EH (cell line): ENCODE data around the gene ARHGAP4.

Experiments used
- DNase-seq: peaks from one replicate; pipeline ENCODE4 v3.0.0-alpha.2; 2015; ENCODE audit warnings: low read depth

Gene ARHGAP4

DNA sequence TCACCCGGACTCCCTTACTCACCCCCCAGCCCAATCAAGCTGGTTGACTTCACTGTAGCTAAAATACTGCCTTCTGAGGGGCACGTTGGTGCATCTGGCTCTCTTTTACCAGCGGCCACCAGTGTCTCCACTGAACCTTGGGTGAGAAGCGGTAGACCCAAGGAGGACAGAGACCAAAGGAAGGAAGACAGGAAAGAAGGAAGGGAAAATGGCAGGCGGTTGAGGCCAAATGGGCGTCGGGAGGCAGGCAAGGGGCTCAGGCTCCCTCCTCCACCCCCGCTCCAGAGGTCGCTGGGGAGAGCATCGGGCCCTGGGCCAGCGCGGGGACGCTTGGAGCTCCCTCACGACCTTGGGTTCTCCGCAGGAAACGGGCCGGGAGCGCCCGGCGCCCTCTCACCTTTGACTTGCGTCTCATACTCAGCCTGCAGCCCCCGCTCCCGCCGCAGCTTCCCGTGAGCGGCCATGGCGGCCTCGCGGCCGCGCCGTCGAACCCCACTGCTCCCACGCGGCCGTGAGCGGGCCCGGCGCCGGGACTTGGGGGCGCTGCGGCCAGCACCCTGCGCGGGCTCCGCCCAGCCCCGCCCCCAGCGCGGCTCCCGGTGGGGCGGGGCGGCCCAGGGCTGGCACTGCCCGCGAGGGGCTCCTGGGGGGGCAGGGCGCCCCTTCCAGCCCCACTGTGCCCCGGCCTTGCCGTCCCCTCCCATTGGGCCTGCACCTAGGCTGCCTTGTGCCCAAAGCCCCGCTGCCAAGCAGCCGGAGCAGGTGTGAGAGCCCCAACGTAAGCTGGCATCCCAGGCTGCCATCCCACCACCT lies at the start of gene ARHGAP4:
Gene ARHGAP4, minus strand, starts transcription at position 526 of the 813 bp plus-strand sequence. Its CDS starts 62 bp downstream, at position 464.
- DNase-seq: no peak

DNA sequence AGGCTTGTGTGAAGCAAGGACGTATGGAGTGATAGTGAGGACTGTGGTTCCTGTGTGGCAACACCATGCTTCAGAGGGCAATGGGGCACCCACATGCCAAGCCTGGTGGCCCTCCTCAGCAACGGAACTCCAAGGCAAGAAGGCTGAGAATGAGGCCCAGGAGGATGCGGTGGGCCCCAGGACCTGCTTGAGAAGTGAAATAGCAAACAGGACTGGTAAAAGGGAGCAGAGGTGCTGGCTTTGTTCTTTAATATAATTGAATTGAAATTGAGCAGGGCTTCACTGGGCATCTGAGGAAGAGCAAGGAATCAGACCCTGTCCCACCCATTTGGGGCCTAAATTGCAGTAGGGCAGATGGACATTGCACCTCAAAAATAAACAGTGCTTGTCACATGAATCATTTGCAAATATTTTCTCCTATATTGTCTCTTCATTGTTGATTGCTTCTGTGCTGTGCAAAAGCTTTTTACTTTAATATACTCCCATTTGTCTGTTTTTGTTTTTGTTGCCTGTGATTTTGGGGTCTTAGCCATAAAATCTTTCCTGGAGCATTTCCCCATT lies 48.7 kb upstream of the ARHGAP4 start:
- DNase-seq: no peak

DNA sequence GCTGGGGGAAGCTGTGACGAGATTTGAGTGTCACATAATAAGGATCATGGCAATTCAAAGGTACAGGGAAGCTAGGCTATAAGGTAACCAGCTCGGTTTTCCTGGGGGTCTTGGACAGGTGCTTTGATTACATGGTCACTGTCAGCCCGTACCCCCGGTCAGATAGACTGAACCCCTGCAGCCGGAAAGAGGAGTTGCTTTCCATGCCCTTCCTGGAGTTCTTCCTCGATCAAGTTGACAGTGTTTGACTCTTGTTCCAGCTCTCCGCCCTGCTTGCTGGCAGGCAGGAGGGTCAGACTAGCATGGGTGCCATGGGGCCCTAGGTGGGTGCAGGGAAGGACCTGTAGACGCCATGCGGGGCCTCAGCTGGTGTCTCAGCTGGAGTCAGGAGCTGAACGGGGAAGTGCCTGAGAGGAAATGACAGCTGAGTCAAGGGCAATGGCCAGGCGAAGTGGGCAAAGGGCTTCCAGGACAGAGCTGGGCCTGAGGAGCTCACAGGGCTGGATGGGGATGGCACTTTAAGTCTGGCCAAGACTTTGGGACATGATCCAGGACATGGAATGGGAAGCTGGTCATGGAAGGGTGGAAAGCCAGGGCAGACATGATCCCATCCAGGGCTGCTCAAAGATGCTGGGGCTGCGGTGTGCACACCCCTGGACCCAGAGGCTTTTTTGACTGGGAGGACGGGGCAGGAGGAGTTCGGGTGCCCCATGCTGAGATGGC lies 48.1 kb upstream of the ARHGAP4 start:
- no peak for DNase-seq

DNA sequence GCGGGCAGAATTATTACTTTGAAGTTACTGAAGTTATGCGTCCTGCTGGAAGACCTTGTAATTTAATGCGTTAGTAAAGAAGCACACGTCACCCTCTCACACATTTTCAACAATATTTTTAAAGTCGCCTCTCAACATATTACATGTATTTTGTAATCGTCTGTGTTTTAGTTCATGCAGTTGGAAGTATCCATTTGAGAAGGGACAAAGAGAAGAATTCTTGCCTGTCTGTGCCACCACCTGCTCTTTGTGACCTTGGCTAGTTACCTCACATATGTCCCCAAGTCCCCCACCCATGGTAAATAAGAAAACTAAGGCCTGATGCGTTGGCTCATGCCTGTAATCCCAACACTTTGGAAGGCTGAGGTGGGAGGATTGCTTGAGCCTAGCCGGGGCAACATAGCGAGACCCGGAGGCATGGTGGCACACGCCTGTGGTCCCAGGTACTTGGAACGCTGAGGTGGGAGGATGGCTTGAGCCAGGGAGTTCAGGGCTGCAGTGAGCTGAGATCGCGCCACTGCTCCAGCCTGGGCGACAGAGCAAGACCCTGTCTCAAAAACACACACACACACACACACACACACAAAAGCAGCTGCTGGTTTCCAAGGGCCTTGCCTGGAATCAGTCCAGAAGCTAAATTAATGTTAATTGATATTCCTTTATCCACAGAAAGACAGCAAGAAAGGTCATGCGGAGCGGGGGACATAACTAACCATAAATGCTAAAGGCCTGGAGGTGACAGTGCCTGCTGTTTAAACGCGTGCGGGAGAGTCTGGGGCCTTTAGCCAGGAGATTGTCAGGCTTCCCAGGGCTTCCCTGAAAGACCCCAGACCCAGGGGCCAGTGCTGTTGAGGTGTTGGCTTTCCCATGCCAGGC lies 47.3 kb upstream of the ARHGAP4 start:
- no peak for DNase-seq

DNA sequence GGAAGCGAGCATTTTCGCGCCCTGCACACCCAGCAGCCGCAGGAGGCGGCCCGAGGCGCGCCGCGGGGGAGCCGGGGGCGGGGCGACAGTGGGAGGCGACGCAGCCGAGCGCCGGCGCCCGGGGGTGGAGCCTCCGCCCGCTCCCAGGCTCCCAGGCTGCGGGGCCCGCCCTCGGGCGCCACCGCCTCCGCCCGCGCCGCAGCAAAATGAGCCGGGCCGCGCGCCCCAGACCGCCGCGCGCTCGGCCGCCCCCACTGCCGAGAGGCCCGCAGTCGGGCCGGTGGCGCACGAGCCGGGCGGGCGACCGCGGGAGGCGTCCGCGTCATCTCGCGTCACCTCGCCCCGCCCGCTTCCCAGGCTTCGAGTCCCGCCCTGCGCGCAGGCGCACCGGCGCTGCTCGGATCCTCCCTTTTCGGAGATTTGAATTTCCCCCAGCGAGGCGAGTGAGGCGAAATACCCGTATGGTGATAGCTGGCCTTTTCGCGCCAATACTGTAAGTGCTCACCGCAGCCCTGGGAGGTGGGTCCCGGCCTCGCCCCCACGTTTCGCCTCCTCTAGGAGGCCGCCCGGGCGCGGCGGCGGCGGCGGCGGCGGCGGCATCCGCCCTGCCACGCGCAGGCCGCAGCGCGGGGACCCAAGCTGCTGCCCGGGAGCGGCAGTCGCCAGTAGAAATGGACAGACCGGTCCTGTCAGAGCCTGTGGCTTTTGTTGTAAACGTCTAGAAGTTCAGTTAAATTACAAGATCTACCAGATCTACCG lies 46.5 kb upstream of the ARHGAP4 start, which contains the start of gene TMEM187:
Gene TMEM187, plus strand, starts transcription at position 387 of the 759 bp plus-strand sequence. CDS start 9,309 bp downstream, outside the sequence.
- peak; percentile 84 for DNase-seq

DNA sequence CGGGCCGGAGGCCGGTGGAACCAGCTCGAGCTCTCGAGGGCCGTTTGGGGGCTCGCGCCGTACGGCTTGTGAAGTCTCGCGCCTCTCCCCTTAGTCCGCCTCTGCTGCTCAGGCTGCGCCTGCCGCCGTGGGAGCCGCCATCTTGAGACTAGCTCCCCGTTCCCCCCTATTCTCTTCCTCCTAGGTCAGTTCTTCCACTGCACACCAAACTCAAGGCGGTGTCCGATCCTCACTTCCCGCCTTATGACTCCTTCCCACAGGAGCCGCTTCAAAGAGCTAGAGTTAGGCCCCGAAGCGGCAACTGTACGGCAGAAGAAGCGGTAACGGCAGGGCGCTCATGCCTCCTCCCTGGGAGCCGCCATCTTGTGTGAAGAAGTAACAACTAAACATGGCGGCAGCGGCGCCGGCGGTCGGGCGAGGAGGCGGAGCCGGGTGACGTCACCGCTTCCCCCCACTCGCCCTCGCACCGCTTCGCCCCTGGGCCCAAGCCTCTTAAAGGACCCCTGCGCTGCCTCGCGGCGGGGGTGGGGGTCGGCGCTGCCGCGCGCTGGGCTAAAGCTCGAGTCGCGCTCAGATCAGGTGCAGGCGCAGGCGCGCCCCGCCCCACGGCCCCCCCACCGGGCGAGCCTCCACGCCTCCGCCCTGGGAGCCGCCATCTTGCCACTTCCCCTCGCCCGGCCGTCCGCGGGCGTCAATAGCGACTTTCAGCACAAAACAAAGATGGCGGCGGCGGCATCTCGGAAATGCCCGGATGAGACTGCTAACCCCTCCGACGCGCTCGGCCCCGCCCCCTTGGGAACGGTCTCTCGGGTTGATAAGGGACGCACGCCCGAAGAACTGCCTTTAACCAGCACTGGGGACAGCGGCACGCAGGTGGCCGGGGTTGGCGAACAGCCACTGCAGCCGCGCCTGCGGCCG lies 45.6 kb upstream of the ARHGAP4 start, which contains the start of gene HCFC1:
Gene HCFC1, minus strand, starts transcription at position 369 of the 918 bp plus-strand sequence. CDS start 978 bp downstream, outside the sequence.
- peak; percentile 90 for DNase-seq

DNA sequence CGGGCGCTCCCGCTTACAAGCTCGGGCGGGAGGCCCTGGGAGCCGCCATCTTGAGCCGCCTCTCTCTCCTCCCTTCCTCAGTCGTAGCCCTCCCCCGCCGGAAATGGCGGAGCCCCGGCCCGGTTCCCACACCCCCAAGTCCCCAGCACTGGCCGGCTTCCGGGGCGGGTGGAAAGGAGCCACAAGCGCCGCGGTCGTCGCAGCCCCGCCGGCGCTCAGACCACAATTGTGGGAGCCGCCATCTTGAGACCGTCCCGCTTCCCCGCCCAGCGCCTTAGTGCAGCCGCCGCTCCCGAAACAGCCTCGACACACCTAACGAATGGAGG lies 45.0 kb upstream of the ARHGAP4 start:
- DNase-seq: peak; percentile 90

DNA sequence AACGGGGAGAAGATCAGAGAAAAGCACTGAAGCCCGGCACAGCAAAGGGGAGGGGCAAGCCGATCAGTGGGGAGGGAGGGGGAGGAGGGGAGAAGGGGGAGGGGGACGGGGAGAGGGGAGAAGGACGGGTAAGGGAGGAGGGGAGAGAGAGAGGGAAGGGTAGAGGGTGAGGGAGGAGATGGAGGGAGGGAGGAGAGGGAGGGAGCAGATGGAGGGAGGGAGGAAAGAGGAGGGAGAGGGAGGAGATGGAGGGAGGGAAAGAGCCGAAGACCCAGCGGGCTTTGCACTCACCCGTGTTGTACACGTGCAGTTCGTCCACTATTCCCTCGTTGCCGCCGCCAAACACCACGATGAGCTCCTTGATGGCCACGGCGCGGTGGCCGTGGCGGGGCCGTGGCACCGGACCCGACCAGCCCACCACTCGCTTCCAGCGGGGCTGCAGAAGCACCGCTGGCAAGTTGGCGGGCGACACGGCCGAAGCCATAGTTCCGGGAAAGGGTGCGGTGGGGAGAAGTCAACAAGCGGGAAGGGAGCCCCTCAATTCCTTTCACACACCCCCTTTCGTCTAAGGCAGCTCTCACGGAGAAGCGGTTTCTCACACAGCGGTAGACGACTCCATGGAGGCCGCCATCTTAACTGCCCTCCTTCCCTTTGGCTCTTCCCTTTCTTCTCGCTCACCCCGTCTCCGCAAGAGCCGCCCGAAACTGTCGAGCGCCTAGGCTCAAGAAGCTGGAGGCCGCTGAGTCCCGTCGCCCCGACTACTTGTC lies 44.5 kb upstream of the ARHGAP4 start:
- DNase-seq: peak; percentile 80

DNA sequence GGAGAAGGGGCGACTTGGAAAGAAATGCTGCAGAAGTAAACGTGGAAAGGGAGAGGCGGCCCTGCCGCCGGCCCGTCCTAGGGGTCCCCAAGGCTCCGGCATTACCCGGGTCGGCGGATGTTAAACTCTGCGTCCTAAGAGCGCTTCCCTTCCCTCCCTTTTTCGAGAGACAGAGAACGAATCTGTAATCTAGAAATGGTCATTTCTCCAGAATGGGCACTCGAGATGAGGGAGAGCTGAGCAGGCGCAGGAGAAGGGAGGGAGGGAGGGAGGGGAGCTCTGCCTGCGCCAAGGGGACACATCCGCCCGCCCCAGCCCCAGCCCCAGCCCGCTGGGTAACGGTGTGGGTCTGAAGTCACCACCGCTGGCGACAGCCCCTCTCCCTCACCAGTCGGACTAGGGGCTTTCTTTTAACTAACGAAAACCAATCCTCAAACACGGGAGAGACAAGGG lies 43.9 kb upstream of the ARHGAP4 start:
- DNase-seq: peak; percentile 53

DNA sequence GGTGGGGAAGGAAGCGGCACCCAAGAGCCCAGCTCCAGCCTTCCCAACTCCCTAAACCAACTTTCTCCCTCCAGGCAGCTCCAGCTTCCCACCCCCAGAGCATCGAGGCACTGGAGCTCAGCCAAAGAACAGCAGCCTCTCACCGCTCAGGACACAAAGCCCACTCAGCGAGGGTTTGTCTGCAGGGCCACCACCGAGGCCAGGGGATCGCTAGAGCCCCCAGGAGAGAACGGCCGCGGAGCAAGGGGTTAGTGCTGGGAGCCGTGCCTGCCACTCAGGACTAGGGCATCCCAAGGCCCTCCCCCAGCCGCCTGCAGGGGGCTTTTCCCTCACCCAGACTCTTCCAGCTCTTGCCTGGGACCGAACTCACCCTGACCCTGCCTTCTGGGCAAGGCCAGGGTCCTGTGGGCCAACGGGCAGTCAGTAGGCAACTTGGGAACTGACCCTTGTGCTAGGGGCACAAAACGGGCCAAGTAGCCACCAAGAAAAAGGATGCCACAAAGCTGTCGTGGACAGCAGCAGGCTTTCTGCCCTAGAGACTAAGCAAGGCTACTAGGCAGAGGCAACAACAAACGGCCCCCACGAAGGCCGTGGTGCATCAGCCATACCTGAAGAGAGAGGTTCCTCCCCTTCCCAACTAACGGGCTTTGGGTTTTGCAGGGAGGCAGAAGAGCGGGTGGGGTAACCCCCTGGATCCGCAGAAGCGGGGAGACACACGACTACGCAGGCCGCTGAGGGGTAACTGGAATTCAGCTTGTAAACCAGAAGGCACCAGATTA lies 43.2 kb upstream of the ARHGAP4 start:
- DNase-seq: no peak

DNA sequence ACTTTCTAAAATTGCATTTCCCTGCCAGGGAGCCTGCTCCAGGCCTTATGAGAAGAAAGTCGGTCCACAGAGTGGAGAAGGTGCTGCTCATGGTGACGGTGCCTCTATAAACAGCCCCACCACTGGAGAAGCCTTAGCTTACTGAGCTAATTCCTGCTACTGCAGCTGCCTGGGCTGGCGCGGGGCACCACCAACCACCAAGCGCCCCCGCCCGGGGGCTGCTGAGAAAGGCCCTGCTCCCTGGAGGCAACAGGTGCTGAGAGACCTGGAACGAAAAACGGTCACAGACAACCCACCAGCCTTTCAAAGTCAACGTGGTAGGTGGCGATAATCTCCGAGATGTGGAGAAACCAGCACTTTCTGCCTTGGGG lies 42.7 kb upstream of the ARHGAP4 start:
- DNase-seq: peak; percentile 29

DNA sequence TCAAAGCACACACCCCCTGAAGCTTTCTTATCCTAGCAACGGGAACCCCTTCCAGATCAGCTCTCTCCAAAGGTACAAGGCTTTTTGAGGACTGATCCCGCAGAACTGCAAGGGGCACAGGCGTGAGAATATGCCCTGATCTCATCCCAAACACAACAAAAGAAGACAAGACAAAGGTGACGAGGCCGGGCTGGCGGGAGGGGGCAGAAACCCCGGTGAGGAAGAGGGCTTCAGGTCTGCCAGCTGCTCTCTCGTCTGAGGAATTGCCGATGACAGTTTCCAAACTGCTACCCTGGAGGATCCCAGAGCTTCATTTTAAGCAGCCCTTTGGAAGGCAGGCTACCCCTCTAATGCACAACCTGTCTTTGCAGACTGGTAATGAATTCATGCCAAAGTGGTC lies 42.2 kb upstream of the ARHGAP4 start:
- no peak for DNase-seq

DNA sequence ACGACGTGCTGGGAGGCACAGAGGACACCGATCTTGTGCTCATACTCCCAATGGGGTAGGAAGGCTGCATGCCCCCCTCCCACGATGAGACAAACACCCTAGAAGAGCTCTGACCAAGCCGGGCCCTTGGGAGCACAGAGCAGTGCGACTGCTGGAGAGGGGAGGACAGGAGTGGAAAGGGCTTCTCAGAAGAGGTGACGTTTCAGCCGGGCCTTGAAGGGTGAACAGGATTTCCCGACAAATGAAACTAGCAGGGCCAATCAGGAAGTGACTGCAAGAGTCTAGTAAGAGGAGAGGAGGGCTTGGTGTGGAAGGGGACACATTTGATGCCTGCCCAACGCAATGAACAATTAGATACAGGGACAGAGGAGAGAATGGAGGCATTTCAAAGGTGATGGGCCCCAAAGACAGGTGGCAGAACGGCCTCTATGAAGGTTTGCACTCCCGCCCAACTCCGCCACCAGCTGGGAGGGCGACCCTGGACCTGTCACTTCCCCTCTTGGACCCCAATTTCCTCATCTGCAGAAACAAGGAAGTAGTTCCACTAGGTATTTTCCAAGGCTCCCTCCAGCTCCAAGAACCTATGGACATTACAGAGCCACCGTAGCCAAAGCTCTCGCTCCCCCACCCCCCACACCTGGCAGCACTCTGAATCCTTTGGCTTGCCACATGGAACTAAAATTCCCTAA lies 41.6 kb upstream of the ARHGAP4 start:
- no peak for DNase-seq

DNA sequence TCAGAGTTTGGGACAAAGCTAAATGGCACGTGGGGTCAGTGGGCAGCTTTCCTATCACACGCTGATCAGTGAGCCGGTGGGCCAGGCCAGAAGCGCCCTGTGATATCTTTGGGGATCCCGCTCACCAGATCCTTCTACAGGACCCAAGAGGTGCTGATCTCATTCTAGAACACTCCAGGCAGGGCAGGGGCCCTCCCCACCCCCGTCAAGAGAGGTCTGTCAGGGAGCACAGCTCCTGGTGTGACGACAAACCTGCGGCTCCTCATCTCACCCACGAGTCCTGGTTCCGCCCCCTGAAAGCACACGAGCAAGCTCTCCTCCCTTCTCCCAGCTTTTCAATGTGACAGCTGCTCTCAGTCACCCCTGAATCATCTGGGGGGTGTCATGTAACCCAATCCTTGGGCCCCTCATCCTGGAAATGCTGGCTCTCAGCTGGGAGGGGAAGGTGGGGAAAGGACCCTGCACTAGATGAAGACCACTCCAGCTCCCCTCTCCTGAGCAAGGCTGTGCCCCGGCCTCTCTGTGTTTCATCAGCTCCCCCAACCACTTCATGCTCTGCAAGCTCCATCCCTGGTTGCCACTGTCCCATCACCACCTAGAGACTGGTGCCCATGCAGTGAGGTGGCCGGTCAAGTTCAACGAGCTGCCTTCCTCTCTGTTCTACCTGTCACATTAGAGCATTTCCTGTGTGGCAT lies 40.9 kb upstream of the ARHGAP4 start:
- no peak for DNase-seq

DNA sequence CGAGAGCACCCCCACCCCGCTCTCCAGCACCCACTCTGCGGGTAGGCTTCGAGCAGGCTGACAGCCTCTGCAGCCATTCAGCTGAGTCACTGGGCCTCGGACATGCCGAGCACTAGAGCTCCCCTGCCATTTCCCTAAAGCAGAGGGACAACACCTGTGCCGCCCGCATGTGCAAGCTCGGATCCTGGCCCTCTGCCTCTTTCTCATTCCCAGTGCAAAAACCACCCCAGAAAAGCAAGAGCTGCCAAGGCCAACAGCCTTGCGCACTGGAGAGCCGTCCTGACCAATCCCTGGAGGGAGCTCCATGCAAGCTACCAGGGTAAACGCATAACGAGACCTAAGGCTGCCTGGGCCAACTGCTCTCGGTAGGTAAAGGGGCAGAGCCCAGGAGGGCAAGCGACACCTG lies 40.2 kb upstream of the ARHGAP4 start:
- DNase-seq: no peak

DNA sequence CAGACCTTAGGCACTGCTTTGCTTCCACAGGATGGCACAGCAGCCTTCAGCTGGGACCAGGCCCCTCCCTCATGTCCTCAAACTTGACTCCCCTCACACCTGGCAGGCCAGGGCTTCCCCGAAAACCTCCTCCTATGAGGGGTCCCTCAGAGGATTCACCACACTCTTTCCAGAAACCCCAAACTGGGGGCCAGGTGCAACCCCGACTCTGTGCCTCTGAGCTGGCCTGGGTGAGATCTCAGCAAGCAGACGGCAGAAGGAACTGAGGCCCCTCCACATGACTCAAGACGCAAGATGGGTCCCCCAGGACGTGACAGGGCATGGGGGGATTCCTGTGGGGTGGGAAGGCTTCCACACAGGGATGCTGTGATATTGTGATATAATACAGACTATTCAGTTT lies 39.3 kb upstream of the ARHGAP4 start:
- DNase-seq: no peak

DNA sequence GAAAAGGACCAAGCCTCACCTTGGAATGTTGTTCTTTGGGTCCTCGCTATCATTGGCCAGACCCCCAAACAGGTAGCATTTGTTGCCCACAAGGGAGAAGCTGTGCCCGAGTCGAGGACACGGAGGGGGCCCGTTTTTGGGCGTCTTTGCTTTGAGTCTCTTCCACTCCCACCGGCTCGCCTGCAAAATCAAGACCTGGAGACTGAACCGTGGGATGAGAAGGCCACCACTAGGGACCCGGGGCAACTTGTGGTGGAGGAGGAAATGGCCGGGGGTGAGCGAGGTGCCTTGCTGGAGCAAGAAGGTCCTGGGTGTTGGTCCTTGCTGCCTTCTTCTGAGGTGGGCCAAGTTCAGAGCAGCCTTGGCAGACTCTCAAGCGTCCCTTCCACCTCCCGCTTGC lies 38.0 kb upstream of the ARHGAP4 start:
- DNase-seq: no peak
